GM19463 (cell line): ENCODE data around the gene MEAK7.

ENCODE experiments used
- ATAC-seq: cut with Tn5 transposase; IDR thresholded peaks from one replicate; pipeline ENCODE4 v1.9.1; 2021; ENCODE audit warnings: mild to moderate bottlenecking, moderate library complexity; ENCODE audit not compliant: unreplicated experiment

The MEAK7 gene

DNA sequence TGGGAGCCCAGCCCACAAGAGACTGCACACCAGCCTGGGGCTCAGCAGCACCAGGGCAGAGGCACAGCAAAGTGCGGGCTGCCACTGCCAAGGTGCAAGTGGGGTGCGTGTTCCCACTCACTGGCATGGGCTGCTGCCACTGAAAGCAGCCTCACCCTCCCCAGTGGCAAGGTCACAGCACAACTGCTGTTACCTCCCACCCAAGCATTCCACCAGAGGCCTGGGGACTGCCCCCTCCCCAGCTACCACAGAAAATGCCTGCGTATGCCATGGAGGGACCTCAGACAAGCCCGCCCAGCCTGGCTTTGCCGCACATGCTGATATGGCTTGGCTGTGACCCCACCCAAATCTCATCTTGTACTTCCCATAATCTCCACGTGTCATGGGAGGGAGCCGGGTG lies 33.1 kb downstream of the MEAK7 start:
- ATAC-seq: no peak

GRCh38 chr16:84467709-84468108 lies 36.8 kb downstream of the MEAK7 start:
- no peak for ATAC-seq

DNA sequence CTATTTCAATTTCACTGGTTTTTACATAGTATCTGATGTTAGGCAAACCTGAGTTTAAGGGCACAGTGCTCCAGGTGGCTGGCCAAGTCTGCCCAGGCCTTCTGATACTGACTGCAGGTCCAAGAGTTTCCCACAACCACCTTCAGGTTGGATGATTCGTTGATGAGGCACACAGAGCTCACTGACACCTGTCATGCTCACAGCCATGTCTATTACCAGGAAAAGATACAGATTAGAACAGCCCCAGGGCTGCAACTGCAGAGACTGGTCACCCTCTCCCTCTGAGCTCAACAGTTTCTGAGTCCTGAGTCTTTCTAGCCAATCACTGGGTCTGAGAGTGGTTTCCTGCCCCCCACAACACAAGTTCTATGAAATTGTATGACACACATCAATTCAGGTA lies 37.2 kb downstream of the MEAK7 start:
- ATAC-seq: no peak

DNA sequence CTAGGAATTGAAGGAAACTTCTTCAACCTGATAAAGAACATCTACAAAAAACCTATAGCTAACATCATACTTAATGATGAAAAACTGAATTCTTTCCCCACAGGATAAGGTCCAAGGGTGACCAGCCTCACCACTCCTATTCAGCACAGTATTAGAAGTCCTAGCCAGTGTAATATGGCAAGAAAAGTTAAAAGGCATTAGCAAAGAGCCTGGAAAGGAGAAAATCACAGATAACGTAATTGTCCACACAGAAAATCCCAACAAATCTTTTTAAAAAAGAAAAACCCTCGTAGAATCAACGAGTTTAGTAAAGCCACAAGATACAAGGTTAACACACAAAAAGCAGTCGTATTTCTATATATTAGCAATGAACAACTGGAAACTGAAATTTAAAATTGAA lies 37.8 kb downstream of the MEAK7 start:
- no peak for ATAC-seq

GRCh38 chr16:84465154-84465553 lies 39.3 kb downstream of the MEAK7 start:
- no peak for ATAC-seq

GRCh38 chr16:84464116-84464515 lies 40.3 kb downstream of the MEAK7 start:
- ATAC-seq: no peak

GRCh38 chr16:84463221-84463620 lies 41.2 kb downstream of the MEAK7 start:
- no peak for ATAC-seq

DNA sequence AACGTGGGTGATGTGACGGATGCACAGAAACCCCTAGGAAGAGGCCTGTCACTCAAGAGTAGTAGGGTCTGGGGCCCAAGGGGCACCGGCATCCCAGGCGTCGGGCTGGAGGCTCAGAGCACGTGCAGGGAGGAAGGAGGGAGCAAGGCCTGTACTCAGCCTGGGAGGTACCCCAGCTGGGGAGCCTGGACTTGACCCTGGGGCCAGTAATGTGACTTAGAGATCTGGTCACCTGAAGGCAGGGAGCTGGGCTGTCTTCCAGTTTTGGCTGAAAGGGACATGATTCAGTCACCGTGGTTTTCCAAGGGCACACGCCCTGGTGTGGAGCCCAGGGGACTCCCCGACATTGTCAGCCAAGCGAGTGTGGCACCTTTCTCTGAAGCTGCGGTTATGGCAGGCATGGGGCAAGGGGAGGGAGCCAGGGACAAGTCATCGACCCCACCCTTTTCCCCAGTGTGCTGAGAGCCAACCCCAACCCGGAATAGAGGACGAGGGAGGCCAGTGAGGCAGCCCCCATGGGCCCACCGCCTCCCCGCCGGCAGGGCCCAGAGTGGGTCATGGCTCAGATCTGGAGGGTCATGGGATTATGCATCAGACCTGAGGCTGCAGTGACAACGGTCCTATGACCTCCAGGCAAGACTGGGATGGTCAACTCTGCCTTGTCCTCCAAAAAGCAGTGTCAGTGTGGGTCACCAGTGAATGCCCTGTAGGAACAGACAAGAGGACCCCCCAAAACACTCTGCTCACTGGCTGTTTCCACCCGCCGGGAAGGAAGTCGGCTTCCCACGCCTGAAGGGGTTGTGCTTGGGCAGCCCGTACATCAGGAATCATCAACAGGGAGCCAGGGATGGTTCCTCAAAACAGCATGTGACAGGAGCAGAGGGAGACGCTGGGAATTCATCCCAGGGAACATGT lies 41.9 kb downstream of the MEAK7 start:
- ATAC-seq: no peak

DNA sequence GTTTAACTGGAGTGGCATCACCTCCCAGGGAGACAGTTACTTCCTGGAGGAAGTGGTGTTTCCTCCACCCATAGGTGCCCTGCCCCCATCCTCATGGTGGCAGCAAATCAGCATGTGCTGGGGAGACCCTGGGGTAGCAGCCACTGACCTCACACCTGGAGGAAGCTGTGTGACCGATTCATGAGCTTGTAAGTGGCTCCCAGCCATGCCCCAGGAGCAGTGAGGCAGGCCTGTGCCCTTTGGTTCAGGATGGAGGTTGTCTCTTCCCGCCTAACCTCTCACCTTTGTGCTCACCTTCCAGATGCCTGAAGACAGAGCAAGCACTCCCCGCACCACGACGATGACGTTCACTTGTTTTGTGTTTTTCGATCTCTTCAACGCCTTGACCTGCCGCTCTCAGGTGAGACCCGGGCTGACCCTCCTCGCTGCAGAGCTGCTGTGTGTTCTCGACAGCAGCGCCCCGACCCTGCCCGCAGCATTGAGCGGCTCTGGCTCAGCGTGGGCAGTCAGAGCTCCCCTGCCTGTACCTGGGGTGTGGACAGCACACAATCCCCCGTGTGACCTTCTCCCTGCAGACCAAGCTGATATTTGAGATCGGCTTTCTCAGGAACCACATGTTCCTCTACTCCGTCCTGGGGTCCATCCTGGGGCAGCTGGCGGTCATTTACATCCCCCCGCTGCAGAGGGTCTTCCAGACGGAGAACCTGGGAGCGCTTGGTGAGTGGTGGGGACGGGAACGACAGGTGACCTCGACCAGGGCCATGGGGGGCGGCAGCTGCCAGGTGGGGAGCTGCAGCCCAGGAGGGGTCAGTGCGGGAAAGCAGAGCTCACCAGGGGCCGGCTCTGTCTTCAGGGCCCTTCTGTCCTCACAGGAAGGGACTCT lies 42.8 kb downstream of the MEAK7 start:
- no peak for ATAC-seq

GRCh38 chr16:84461029-84461412 lies 43.4 kb downstream of the MEAK7 start:
- ATAC-seq: no peak

DNA sequence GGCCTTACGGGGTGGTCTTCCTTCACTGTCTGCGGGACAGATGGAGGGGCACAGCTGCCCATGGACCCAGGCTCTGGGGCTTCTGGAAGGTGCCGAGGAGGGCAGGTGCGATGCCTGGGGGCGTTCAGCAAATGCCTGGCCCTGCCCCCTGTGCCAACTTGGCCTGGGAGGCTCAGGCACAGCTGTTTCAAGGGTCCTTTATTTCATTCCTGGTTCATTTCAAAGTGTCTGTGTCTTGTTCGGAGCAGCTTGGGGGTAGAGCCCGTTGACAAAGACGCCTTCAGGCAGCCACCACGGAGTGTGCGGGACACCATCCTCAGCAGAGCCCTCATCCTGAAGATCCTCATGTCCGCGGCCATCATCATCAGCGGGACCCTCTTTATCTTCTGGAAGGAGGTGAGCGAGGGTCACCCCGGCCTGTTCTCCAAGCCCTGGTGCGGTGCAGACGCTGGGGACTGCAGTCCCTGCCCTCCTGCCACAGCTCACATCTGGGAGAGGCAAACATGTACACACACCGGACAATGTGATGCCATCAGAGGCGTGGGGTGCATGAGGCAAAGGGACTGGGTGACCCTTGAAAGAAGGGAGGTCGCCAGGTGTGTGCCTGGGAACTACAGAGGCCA lies 43.9 kb downstream of the MEAK7 start:
- ATAC-seq: no peak

- no peak for ATAC-seq
Measured at GRCh38 chr16:84459941-84460405, 44.5 kb downstream of the MEAK7 start.

DNA sequence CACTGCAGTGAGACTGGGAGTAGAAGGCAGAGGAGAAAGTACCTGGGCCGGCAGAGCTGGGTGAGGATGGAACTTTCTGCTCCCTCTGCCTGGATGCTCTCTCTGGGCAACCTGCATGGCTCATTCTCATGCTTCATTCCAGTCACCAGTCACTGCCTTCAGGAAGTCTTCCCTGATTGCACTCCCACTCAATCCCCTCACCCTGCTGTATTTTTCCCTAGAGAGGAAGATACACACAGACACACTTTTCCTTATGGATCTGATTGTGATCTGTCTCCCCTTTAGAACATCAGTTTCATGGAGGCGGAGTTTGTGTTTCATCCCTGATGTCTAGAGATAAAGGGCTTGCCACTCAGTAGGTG lies 44.9 kb downstream of the MEAK7 start:
- ATAC-seq: no peak

GRCh38 chr16:84458606-84459532 lies 45.6 kb downstream of the MEAK7 start:
- ATAC-seq: no peak

DNA sequence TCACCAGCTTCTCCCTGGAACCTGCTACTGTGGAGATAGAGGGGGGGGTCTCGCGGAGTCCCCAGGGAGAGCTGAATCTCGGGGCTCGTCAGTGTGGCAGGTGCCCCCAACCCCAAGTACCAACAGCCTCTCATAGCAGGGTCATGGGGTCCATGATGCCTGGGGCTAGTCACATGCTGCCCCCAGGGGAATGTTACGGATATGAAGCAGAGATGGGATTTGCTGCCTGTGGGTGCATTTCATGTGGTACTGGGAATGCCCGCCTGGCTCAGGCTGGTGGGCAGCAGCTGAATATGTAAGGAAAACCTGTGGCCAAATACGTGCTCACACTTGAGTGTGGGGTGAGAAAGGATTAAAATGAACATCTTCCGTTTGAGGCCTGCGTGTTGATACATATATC lies 49.4 kb downstream of the MEAK7 start:
- ATAC-seq: no peak
